KOPT-K1 (cell line): ENCODE measurements around the gene FAM89A.
"Not testable (repeated sequence)": the region's sequence is repeated elsewhere in the genome, so short reads cannot be mapped to it uniquely, and the experiment has no call there.

Source experiments
- H3K27ac ChIP-seq: fragments of 200-600 bp; sonication (generic); 2 replicates; pipeline ENCODE4 v1.5.1; 2016; ENCODE audit warnings: antibody characterized with exemption, mild to moderate bottlenecking, low read depth, low read length; ENCODE audit not compliant: poor library complexity, severe bottlenecking
- H3K36me3 ChIP-seq: fragments of 200-600 bp; sonication (generic); 2 replicates; pipeline ENCODE4 v1.5.1; 2017; ENCODE audit warnings: antibody characterized with exemption, mild to moderate bottlenecking, low read length, moderate library complexity; ENCODE audit not compliant: insufficient read depth
- H3K9me3 ChIP-seq: fragments of 200-600 bp; sonication (generic); 2 replicates; pipeline ENCODE4 v1.5.1; 2017; ENCODE audit warnings: antibody characterized with exemption, low read length, mild to moderate bottlenecking; ENCODE audit not compliant: insufficient read depth, poor library complexity, severe bottlenecking

The FAM89A gene

GRCh38 chr1:231028682-231029081 lies 11.4 kb downstream of the FAM89A start:
- Histone ChIP-seq H3K27ac (no peak overlapping the region), H3K9me3 (no peaks in the 10 kb centered on the region), H3K36me3 (no peaks in the 10 kb centered on the region)

GRCh38 chr1:231027971-231028370 lies 12.1 kb downstream of the FAM89A start:
- no peaks in the 10 kb centered on the region for H3K36me3 ChIP-seq

GRCh38 chr1:231027136-231027925 lies 12.7 kb downstream of the FAM89A start:
- Histone ChIP-seq H3K36me3 (no peaks in the 10 kb centered on the region), H3K9me3 (no peaks in the 10 kb centered on the region)

More at GRCh38 chr1:231027971-231028370, 12.1 kb downstream of the FAM89A start:
- no peaks in the 10 kb centered on the region for H3K9me3 ChIP-seq
- H3K27ac ChIP-seq: no peak overlapping the region

GRCh38 chr1:231026576-231026975 lies 13.5 kb downstream of the FAM89A start:
- Histone ChIP-seq H3K36me3 (no peaks in the 10 kb centered on the region), H3K27ac (no peak overlapping the region), H3K9me3 (no peaks in the 10 kb centered on the region)

More at GRCh38 chr1:231027136-231027925, 12.7 kb downstream of the FAM89A start:
- H3K27ac ChIP-seq: no peak overlapping the region

- Histone ChIP-seq H3K27ac (no peak overlapping the region), H3K36me3 (no peaks in the 10 kb centered on the region), H3K9me3 (no peaks in the 10 kb centered on the region)
These were observed 16.9 kb downstream of the FAM89A start for GRCh38 chr1:231023150-231023549.

GRCh38 chr1:231022543-231022942 lies 17.5 kb downstream of the FAM89A start:
- H3K36me3 ChIP-seq, H3K27ac ChIP-seq, H3K9me3 ChIP-seq: not testable (repeated sequence)

- Histone ChIP-seq H3K27ac (no peak overlapping the region), H3K9me3 (no peaks in the 10 kb centered on the region), H3K36me3 (no peaks in the 10 kb centered on the region)
These were observed 18.5 kb downstream of the FAM89A start for GRCh38 chr1:231021540-231022031.

- no peaks in the 10 kb centered on the region for H3K36me3 ChIP-seq
- no peak overlapping the region for H3K27ac ChIP-seq
- no peaks in the 10 kb centered on the region for H3K9me3 ChIP-seq
These were observed 19.2 kb downstream of the FAM89A start for GRCh38 chr1:231020816-231021215.

GRCh38 chr1:231020139-231020601 lies 19.9 kb downstream of the FAM89A start:
- Histone ChIP-seq H3K9me3 (no peaks in the 10 kb centered on the region), H3K36me3 (no peaks in the 10 kb centered on the region), H3K27ac (no peak overlapping the region)

- Histone ChIP-seq H3K27ac (no peak overlapping the region), H3K9me3 (no peaks in the 10 kb centered on the region), H3K36me3 (no peaks in the 10 kb centered on the region)
These were observed 20.3 kb downstream of the FAM89A start for GRCh38 chr1:231019711-231020110.

GRCh38 chr1:231016966-231017365 lies 23.1 kb downstream of the FAM89A start:
- Histone ChIP-seq H3K9me3 (no peaks in the 10 kb centered on the region), H3K27ac (no peak overlapping the region), H3K36me3 (no peaks in the 10 kb centered on the region)

GRCh38 chr1:231016234-231016633 lies 23.8 kb downstream of the FAM89A start:
- Histone ChIP-seq H3K36me3 (no peaks in the 10 kb centered on the region), H3K9me3 (no peaks in the 10 kb centered on the region), H3K27ac (no peak overlapping the region)

- Histone ChIP-seq H3K36me3 (no peaks in the 10 kb centered on the region), H3K9me3 (no peaks in the 10 kb centered on the region), H3K27ac (no peak overlapping the region)
These were observed 26.6 kb downstream of the FAM89A start for GRCh38 chr1:231013391-231014015.

- Histone ChIP-seq H3K9me3 (no peaks in the 10 kb centered on the region), H3K36me3 (no peaks in the 10 kb centered on the region), H3K27ac (no peak overlapping the region)
These were observed 28.1 kb downstream of the FAM89A start for GRCh38 chr1:231011963-231012362.

GRCh38 chr1:231011360-231011759 lies 28.7 kb downstream of the FAM89A start:
- H3K9me3 ChIP-seq: peaks cover 5% of the 10 kb centered on the region
- H3K27ac ChIP-seq: no peak overlapping the region
- H3K36me3 ChIP-seq: no peaks in the 10 kb centered on the region
